ELR (cell line): ENCODE data around the gene LGR5.

Experiments
- DNase-seq: peaks from one replicate; pipeline ENCODE4 v3.0.0-alpha.2; 2015; ENCODE audit warnings: low read depth

Gene LGR5

DNA sequence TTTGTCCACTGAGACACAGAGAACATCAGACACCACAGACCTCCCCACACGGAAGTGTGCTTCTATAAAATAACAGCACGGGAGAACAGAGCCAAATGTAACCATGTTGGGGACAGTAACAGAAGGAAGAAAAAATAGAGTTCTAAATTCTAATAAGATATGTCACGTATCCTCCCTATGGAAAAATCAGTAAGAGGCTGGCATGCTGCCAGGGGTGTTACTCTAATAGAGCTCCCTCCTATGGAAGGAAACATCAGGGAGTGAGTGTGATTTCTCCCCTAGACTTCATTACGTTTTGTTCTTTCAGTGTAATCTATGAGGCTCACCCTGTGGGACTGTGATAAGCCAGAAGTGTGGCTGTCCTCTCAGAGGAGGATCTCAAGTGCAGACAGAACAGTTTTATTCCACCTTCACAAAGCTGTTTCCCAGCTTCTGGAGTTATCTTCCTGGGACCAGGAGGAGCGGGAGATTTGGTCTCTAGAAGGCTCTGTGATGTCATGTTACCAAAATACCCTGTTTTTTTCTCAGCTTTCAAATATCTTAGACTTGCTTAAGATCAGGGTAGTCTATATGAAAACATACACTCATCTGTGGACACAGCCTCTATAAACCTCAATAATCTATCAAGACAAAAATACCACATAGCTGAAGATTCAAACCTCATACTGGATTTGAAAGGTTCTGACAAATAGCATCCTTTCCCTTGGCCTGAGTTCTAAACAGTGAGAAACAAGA, 154.8 kb downstream of the LGR5 start:
- peak; percentile 40 for DNase-seq

DNA sequence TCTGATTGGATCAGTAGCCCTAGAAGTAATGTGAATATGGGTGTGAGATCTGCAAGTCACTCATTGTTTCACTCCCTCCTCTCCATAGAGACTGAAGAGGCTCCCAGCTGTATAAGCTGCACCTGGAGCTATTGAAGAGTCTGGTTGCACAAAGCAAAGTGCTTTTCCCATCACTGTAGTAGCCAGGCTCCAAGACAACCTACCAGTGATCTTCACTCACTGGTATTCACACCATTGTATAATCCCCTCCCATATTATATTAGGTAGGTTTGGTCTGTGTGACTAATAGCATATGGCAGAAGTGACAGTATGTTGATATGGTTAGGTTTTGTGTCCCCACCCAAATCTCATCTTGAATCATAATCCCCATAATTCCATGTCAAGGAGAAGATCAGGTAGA, 159.6 kb downstream of the LGR5 start:
- no peak for DNase-seq

DNA sequence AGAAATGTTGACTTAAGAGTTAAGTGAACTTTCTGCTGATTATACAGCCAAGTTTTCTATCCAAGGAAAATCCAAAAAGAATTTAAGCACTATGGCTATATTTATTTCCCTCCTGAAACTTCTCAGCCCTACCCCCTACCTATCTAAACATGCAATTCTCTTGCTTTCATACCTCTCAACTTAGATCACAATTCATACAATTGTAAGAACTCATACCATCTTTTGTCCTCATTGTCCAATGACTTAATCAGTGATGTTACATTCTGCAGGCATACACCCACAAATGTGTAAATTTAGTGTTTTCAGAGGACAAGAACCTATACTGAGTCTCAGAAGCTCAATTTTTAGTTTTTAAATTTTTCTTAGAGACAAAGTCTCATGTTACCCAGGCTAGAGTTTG, 161.9 kb downstream of the LGR5 start:
- DNase-seq, result no peak

DNA sequence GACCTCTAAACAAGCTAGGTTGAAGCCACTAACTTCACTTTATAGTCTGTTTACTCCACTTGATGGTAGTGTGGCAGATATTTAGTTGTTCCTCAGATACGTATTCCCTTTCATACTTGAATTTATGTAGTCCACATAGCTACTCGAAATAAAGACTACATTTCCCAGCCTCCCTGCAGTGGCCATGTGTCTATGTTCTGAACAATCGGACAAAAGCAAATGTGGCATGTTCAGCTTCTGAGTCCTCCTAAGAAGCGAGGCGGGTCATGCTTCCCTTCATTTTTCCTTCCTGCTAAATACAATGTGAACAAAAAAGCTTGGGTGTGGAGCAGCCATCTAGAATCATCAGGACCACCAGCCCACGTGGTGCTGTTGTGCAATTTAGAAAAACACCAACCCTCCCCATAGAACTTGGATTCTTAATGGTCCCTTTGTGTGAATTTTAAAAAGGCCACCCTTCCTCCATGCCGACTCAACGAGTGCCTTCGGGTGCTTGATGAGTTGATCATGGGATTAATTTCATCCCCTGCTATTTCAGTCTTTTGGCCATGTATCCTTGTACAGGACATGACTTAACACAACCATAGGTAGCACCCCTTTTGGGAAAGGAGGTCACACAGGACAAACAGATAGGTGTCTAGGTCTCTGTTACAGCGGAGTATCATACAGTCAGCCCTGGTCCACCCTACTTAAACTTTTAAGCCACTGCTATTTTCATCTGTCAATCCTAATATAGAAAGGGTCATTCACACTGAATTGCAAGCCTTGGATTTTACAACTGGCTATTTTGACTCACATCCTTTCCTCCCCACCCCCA, 163.4 kb downstream of the LGR5 start:
- no peak for DNase-seq

DNA sequence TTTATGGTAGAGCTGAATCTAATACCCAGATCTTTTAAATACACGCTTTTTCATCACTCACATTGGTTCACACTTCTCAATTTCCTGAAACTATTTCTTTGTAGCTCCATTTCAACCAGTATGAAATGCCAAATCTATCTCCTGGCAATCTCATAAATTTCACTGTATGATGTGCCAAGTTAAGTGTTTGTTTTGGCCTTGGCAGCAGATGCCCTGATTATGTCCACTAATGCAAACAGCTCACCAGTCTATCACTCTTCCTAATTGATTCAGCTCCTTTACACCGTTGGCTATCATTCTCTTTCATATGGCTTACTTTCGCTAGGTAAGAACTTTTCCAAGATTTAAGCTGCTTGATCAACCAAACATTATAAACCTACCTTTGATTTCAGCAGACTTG, 165.4 kb downstream of the LGR5 start:
- no peak for DNase-seq

DNA sequence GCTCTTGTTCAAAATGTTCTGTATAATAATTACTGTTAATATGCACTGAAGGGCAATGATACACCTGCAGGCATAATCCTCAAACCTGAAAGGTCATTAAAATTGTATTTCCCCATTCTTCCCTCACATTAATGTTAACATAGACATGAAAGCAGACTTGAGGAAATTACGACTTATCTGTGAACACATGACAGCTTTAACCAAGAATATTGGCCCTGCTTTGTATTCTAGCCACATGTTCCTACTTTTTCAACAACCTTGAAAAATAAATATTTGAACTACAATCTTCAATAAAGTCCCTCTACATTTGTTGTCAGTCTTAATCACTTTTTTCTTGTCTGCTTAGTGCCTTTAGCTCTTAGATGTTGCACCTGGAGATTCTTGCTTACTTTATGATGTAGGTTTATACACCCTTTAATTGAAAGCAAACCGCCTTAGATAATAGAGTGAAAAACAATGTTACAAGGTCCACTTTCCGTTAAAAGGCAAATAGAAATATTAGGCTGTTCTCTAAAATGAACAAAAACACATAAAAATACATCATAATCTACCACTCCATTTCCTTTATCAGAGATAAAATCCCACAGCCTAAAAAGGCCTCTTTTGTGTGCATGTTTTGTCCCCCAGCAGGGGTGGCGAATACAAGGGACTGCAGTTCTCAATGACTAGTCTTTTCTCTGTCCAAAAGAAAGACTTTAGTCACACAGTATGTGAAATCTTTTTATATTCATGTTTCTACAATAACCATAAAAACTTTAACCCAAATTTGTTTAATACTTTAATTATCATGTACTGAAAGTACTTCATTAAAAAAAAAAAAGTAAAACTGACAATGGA, 168.1 kb downstream of the LGR5 start:
- DNase-seq, result no peak

DNA sequence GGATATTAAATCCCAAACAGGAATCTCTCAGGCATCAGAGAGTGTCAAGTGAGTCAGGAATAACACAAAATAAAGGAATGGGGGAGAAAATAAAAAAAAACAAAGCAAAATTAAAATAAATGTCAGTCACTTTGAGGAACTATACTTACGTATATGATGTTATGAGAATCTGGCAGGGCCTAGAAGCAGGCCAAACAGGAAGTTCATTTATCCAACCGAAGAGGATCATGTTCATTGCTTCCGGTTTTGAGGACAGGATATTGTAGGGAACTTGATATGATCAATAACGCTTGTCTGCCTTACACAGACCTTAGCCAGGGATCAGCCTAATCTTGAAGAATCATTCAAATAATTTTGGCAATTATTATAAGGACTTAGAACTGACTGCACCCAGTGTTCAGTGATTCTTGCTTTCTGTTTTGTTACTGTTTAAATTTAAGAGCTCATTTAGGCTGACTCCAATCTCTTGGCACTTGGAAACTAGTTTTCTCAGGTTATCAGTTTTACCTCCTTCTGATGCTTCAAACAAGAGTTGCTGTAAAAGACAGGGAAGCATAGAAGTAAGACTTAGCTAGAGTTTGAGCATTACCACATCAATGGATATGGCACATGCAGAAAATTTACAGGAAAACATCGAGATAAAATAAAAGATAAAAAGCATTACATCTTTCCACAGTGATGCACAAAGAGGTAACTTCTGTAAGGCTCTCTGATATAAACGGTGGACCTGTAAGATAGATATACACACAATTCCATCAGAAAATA, 170.6 kb downstream of the LGR5 start:
- no peak for DNase-seq

DNA sequence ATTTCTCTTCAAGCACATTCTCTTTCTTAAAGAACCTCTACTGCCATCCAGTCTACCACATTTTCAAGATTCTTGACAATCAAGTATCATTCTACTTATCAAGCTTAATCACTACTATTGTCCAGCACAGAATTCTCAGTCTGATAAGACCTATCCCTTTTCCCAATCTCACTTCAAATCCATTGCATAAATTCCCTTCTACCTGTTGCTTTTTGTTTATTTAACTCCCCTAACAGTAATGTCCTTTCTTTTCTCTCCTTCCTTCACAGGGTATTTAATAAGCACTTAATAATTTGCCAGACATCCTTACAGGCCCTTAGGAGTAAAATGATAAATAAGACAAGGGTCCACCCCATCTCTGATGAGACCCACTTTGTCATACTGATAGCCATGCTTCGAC, 182.3 kb downstream of the LGR5 start:
- no peak for DNase-seq

DNA sequence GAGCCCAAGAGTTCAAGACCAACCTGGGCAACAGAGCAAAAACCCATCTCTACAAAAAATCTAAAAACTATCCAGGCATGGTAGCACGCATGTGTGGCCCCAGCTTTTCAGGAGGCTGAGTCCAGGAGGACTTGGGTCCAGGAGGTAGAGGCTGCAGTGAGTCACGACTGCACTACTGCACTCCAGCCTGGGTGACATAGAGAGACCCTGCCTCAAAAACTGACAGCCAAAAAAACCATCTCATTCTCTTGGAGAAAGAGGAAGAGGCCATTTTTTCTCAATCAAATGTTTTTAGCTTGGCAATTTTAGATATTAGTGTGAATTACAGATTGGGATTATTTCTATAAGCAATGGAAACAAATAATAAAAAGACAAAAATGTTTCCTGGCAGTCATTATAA, 185.9 kb downstream of the LGR5 start:
- DNase-seq, result no peak

DNA sequence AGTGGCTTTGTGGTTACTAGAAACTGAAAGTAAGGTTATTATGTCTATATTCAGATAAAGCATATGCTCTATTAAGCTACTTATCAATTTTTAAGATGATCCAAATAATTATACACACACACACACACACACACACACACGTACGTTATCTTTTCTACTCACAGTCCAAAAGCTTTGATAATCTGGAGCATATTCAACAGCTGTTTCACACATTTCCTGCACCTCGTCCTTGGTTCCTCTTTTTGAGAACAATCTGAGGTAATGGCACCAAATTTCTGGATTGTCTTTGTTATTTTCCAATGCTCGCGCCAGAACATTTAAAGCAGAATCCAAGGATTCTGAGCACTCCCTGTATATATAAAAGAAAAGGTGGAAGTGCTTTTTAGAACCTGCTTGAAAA, 186.5 kb downstream of the LGR5 start:
- DNase-seq, result no peak

DNA sequence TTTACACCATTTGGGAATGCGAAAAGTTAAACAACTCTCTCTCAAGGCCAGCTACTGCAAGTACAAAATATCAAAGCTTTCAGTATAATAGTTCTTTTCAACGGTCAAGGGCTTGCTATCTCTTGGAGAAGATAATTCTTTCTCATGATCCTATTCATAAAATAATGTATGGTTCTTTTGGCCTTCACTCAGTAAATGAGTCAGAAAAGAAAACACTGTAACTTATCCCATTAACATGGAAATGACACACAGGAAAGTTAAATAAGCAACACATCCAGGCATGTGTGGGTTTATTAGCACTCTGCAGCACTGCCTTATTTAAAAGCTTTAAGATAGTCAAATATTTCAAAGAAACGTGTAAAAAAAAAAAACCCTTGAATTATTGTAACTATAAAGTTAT, 187.2 kb downstream of the LGR5 start:
- DNase-seq, result peak; percentile 8

DNA sequence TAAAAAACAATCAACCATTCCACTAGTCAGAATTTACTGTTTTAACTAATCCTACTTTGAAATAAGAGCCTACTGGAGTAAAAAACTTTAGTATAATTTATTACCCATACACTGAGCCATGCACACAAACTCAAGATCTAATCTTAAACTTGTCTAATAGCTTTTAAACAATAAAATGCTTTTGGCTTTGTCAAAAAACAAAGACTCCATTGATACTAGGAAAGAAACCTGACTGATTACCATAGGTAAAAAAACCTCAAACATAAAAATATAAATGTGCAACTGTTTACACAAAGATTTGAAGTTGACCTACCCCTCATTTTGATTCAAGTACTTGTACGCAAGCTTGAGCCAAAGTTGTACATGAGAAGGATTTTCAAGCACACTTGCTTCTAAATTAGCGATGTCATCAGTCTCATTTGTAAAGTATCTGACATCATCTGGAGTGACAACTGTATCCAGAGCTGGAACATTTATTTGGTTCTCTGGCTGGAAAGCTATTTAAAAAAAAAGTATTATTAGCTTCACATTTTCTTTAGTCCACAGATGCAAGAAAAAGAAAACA, 187.9 kb downstream of the LGR5 start:
- DNase-seq, result no peak
